RWPE2 (cell line): Measurements from ENCODE around the gene PPFIA2.

Source experiments
- ATAC-seq: fragments of 200-7000 bp; cut with Tn5 transposase; 3 replicates; pipeline ENCODE4 v1.9.1; 2021; ENCODE audit warnings: low read depth
- DNase-seq: peaks from one replicate; pipeline ENCODE4 v3.0.0-alpha.2; 2020; ENCODE audit warnings: low spot score
- H3K27ac ChIP-seq: fragments of 450-650 bp; 2 replicates; pipeline ENCODE4 v1.5.1; 2017; ENCODE audit warnings: mild to moderate bottlenecking; ENCODE audit not compliant: poor library complexity, severe bottlenecking
- H3K27me3 ChIP-seq: fragments of 250-450 bp; sonication (Bioruptor Pico); 2 replicates; pipeline ENCODE4 v1.5.1; 2021; ENCODE audit warnings: mild to moderate bottlenecking, moderate library complexity; ENCODE audit not compliant: insufficient read depth, poor library complexity, severe bottlenecking
- H3K36me3 ChIP-seq: fragments of 250-450 bp; sonication (Bioruptor Pico); 2 replicates; pipeline ENCODE4 v1.5.1; 2020; ENCODE audit warnings: low read depth, mild to moderate bottlenecking, moderate library complexity
- H3K4me1 ChIP-seq: fragments of 250-450 bp; sonication (Bioruptor Pico); 2 replicates; pipeline ENCODE4 v1.5.1; 2021; ENCODE audit warnings: mild to moderate bottlenecking, moderate library complexity; ENCODE audit not compliant: insufficient read depth, poor library complexity, severe bottlenecking
- H3K4me3 ChIP-seq: fragments of 250-450 bp; sonication (Bioruptor Pico); 2 replicates; pipeline ENCODE4 v1.5.1; 2021; ENCODE audit warnings: mild to moderate bottlenecking, moderate library complexity; ENCODE audit not compliant: severe bottlenecking
- H3K9me3 ChIP-seq: fragments of 250-450 bp; sonication (Bioruptor Pico); 2 replicates; pipeline ENCODE4 v1.5.1; 2021; ENCODE audit warnings: mild to moderate bottlenecking, moderate library complexity; ENCODE audit not compliant: severe bottlenecking
- CTCF ChIP-seq: fragments of 450-650 bp; IDR thresholded peaks from one replicate; pipeline ENCODE4 v1.5.1; 2017; ENCODE audit warnings: mild to moderate bottlenecking, moderate library complexity; ENCODE audit not compliant: poor library complexity, severe bottlenecking

PPFIA2 gene

GRCh38 chr12:81472934-81473333, 286.2 kb downstream of the PPFIA2 start:
- Histone ChIP-seq H3K27me3 (no peaks in the 10 kb centered on the region), H3K27ac (no peak overlapping the region), H3K9me3 (no peaks in the 10 kb centered on the region), H3K4me1 (no peaks in the 10 kb centered on the region), H3K36me3 (no peaks in the 10 kb centered on the region), H3K4me3 (no peak overlapping the region)
- TF ChIP-seq CTCF, result no peak
- no peak for ATAC-seq
- no peak for DNase-seq

- no peak for TF ChIP-seq CTCF
- ATAC-seq (no peak), DNase-seq (no peak)
- Histone ChIP-seq H3K4me3 (no peak overlapping the region), H3K9me3 (no peaks in the 10 kb centered on the region), H3K27me3 (no peaks in the 10 kb centered on the region), H3K27ac (no peak overlapping the region), H3K36me3 (no peaks in the 10 kb centered on the region), H3K4me1 (no peaks in the 10 kb centered on the region)
Measured at GRCh38 chr12:81470923-81471322, 288.2 kb downstream of the PPFIA2 start.

- DNase-seq, result no peak
- no peak overlapping the region for H3K4me3 ChIP-seq
- TF ChIP-seq CTCF, result no peak
- no peaks in the 10 kb centered on the region for H3K36me3 ChIP-seq
- H3K27ac ChIP-seq, result no peak overlapping the region
- ATAC-seq, result no peak
- no peaks in the 10 kb centered on the region for H3K4me1 ChIP-seq
- H3K9me3 ChIP-seq, result no peaks in the 10 kb centered on the region
- H3K27me3 ChIP-seq, result peaks cover under 1% of the 10 kb centered on the region
Measured at GRCh38 chr12:81468206-81468605, 290.9 kb downstream of the PPFIA2 start.

- Histone ChIP-seq H3K4me3 (no peak overlapping the region), H3K27ac (no peak overlapping the region), H3K36me3 (no peaks in the 10 kb centered on the region), H3K9me3 (no peaks in the 10 kb centered on the region), H3K27me3 (peaks cover 5% of the 10 kb centered on the region), H3K4me1 (no peaks in the 10 kb centered on the region)
- no peak for ATAC-seq
- TF ChIP-seq CTCF, result no peak
- no peak for DNase-seq
Measured at GRCh38 chr12:81465876-81466275, 293.3 kb downstream of the PPFIA2 start.

- no peak for TF ChIP-seq CTCF
- no peaks in the 10 kb centered on the region for H3K9me3 ChIP-seq
- DNase-seq, result no peak
- no peaks in the 10 kb centered on the region for H3K36me3 ChIP-seq
- H3K4me3 ChIP-seq, result no peak overlapping the region
- ATAC-seq, result no peak
- H3K27ac ChIP-seq, result no peak overlapping the region
- peaks cover 5% of the 10 kb centered on the region for H3K27me3 ChIP-seq
- no peaks in the 10 kb centered on the region for H3K4me1 ChIP-seq
Measured at GRCh38 chr12:81465191-81465590, 294.0 kb downstream of the PPFIA2 start.
